Tibial nerve (tissue), 3 donors: ENCODE data around the gene IL36A.

Experiments
- CTCF ChIP-seq, 5 experiments: fragments of 200-600 bp in 3 of 5; fragments of 450-650 bp in 2 of 5; sonication (generic) in 3 of 5; IDR thresholded peaks; one replicate each; pipeline ENCODE4 v1.5.1; 2016 to 2019; ENCODE audit warnings: antibody characterized with exemption in 5 of 5, mild to moderate bottlenecking in 3 of 5, moderate library complexity in 2 of 5
- POLR2A ChIP-seq, 2 donors: fragments of 450-650 bp; IDR thresholded peaks; one replicate each; pipeline ENCODE4 v1.6.1; 2017; ENCODE audit warnings: antibody characterized with exemption in 2 of 2, mild to moderate bottlenecking in 2 of 2, moderate library complexity in 2 of 2

- no peak for TF ChIP-seq CTCF (IDR thresholded peaks at IDR 0.05)
- TF ChIP-seq POLR2A (IDR thresholded peaks at IDR 0.05), result no peak
Observed at GRCh38 chr2:113002677-113003076, 2.6 kb upstream of the IL36A start.
